ENCODE measurements around the gene TNFRSF13B.

The TNFRSF13B gene

DNA sequence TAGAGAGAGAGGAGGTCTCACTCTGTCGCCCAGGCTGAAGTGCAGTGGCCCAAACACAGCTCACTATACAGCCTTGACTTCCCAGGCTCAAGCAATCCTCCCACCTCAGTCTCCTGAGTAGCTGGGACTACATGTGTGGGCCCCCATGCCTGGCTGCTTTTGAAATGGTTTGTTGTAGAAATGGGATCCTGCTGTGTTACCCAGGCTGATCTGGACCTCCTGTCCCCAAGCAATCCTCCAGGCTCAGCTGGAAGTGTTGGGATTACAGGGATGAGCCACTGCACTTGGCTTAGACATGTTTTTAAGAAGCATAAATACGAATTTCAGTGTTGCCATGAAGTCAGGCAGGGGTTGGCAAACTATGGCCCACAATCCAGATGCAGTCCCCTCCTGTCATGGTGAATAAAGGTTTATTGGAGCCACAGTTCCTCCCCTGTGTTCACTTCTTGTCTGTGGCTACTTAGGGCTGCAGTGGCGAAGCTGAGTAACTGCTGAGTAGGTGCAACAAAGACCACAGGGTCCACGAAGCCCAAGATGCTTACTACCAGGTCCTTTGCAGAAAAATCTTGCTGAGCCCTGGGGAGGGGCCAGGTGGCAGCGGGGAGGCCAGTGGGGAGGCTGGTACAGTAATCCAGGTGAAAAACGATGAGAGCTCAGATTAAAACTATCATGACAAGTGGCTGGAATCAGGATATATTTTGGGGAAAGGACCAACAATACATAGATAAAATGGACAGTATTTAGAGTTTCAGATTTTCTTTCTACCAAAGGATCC, 35.2 kb downstream of the TNFRSF13B start:
- DNase-seq: no peak

DNA sequence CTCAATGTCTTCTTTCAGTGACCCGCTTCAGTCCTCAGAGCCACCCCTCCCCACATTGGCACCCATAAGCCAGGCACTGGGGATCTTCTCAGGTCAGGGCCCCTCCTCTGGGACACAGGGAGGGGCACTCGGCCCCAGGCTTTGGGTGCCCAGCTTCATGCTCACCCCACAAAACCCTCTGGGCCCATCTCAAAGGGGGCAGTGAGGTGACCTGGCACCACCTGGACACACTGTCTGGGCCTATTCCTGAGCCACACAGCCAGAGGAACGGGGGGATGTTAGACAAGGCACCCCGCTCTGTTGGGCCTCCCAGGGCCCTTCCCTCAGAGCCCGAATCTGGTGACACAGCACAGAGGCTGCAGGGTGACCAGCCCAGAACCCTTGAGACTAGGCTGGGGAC, 36.1 kb downstream of the TNFRSF13B start:
- DNase-seq: no peak

DNA sequence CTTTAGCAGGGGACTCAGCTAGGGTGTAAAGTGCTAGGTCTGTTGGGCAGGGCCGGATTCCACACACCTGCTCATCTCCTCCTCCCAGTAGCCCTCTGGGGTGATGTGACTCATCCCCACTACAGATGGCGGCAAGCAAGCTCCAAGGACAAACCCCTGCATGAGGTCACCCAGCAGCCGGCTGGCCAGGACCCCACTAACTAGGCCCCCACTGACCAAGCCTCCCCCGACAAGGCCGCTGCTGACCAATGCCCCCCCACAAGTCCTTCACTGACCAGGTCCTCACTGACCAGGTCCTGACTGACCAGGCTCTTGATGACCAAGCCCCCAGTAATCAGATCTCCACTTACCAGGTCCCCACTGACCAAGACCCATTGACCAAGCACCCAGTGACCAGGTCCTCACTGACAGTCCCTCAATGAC, 36.7 kb downstream of the TNFRSF13B start:
- no peak for DNase-seq

- DNase-seq: no peak
These were observed 37.1 kb downstream of the TNFRSF13B start for GRCh38 chr17:16934836-16935235.

- DNase-seq: no peak
These were observed 37.7 kb downstream of the TNFRSF13B start for GRCh38 chr17:16934133-16934795.

- no peak for DNase-seq
These were observed 38.4 kb downstream of the TNFRSF13B start for GRCh38 chr17:16933317-16934132.

GRCh38 chr17:16932611-16933010, 39.3 kb downstream of the TNFRSF13B start:
- DNase-seq: no peak

GRCh38 chr17:16932156-16932555, 39.8 kb downstream of the TNFRSF13B start:
- no peak for DNase-seq

DNA sequence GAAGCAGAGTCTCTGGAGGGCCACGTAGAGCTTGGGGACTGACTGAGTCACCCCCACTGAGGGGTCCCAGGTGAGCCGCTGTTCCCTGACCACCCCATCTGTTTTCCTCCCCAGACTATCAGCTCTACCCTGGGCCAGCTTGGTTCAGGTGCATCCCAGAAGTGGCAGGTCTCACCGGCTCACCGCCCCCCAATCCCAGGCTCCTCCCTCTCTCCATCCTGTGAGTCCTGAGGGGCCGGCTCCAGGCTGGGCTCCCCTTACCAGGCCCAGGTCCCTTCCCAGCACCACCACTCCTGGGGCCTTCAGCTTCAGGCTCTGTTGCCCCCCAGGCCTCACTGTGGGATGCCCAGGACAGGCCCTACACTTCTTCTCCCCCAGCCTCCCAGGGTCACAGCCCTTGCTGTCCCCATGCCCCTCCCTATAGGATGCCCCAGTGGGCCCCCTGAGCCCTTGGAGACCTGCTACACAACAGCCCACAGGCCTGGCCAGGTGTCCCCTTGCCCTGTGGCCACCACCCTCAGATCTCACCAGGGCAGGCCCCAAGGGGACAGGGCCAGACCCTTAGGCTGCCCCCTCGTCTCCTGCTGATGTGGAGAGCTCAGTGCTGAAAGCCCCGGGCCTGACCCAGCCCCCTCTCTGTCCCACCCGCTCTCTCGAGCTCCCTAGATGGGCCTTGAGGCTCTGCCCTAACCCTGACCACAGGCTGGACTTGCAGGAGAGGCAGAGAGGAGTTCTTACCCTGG, 40.4 kb downstream of the TNFRSF13B start:
- DNase-seq: no peak

DNA sequence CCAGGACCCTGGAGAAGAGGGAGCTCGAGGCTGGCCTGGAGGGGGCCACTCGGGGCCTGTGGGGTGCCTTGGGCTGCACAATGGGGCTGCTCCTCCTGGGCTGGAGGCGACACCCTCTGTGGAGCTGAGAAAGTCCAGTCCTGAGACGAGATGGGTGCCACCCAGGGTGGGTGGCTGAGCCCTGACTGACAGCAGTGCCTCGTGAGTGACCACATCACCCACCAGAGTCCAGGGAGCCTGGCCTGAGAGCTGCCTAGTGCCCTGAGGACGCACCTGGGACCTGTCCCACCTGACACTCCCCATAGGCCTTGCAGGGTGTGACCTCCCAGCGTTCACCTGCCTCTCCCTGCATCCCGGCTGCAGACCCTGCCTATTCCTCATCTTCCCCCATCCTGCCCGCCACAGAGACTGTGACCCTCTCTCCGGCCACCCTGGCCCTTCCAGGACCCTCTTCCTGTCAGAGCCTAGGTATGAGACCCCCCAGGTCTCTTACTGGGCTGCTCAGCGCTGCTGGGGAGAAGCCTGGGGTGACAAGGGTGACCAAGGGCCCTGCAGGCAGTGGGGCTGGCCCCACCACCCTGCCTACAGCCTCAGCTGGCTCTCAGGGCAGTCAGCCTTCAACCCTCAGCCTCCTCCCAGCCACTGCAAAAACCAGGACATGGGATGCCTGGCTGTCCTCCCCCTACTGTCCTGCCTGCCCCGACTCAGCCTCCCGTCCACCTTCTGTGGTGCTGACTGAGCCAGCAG, 41.2 kb downstream of the TNFRSF13B start:
- no peak for DNase-seq

GRCh38 chr17:16929757-16930520, 42.0 kb downstream of the TNFRSF13B start:
- no peak for DNase-seq

- DNase-seq: no peak
These were observed 42.8 kb downstream of the TNFRSF13B start for GRCh38 chr17:16929035-16929680.

DNA sequence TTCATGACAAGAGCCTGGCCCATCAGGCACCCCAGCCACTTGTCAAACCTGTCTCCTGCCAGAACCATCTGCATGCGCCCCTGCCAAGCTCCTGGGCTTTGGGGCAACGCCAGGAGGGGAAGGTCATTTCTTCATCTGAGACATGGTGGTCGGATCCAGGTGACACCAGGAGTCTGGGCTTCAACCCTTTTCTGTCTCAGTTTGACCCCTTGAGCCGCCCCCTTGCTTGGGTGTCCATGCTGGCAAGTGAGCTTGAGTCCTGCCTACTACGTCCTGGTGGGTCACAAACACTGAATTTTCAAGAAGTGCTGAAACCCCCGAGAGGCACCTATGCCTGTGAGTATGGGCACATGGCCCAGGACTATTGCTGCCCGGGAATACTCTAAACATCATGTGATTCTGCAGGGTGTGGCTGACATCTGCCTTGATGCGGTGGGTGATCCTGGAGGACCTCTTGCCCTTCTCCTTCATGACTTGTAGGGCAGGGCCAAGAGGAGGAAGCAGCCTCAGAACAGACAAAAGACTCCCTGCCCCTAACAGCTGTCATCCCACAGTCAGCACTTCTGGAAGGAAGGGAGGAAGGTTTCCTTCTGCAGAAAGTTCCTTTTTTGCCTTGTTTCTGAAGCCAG, 43.4 kb downstream of the TNFRSF13B start:
- no peak for DNase-seq

- no peak for DNase-seq
These were observed 44.1 kb downstream of the TNFRSF13B start for GRCh38 chr17:16927641-16928321.

GRCh38 chr17:16926571-16927451, 45.1 kb downstream of the TNFRSF13B start:
- DNase-seq: no peak

DNA sequence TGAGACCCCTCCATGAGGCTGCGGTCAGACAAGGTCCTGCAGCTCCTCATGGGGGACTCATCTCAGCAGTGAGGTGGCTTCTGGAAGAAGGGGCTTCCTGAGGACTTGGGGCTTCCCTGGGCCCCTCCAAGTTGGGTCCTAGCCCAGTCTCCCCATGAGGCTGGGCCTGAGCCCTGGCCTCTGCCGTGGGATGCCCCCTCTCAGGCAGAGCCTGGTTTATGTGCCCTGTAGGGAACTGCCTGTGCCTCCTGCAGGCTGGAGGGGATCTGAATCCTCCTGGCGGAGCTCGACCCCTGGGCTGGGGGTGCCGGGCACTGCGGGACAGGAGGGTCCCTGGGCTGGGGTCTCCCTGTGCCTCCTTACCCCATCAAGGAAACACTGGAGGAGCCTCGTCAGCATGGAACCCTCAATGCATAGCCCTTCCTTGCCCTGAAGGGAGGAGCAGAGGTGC, 45.8 kb downstream of the TNFRSF13B start:
- no peak for DNase-seq

DNA sequence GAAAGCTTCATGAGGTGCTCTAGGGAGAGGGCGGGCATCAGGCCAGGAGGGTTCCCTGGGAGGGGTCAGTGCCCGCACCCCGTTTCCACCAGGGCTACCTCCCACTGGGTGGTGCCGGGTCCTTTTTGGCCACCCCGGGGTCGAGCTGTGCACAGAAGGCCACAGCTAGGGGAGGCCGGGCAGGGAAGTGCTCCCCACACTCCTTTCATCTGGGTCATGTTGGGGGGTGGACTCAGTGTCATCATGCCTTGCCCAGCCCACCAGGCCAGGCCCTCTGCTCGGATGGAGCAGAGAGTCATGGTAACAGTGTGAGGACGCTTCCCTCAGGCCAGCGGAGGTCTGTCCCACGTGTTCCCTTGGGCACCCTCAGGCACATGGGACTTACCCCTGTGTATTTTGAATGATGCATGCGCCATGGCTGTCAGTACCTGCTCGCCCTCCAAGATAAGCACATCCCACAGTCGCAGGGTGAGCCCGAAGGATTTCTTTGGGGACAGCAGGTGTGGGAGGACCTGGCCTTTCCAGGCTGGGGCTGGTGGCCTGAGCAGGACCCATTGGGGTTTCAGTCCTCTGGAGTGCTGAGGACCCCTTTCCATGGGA, 46.4 kb downstream of the TNFRSF13B start:
- DNase-seq: no peak

All from NCI-H510A (cell line).